GM19452 (cell line): ENCODE results near the gene SCD.
"Not testable (repeated sequence)": the region's sequence is repeated elsewhere in the genome, so short reads cannot be mapped to it uniquely, and the experiment has no call there.

ENCODE experiments used
- ATAC-seq: cut with Tn5 transposase; IDR thresholded peaks from one replicate; pipeline ENCODE4 v1.9.1; 2021; ENCODE audit not compliant: unreplicated experiment

Gene SCD

GRCh38 chr10:100346765-100347567 is at the start of gene SCD:
SCD (plus strand) TSS chr10:100347233; CDS start chr10:100347505, 272 bp downstream.
- ATAC-seq = peak; percentile 86

GRCh38 chr10:100297242-100297641 is 49.8 kb upstream of the SCD start:
- ATAC-seq = no peak

- not testable (repeated sequence) for ATAC-seq
These were observed 45.9 kb upstream of the SCD start for GRCh38 chr10:100301123-100301522.

GRCh38 chr10:100303724-100304319 is 43.2 kb upstream of the SCD start:
- no peak for ATAC-seq

- no peak for ATAC-seq
These were observed 42.6 kb upstream of the SCD start for GRCh38 chr10:100304414-100304813.

- ATAC-seq = no peak
These were observed 40.2 kb upstream of the SCD start for GRCh38 chr10:100306861-100307260.

GRCh38 chr10:100307684-100308083 is 39.3 kb upstream of the SCD start:
- no peak for ATAC-seq

- no peak for ATAC-seq
These were observed 35.7 kb upstream of the SCD start for GRCh38 chr10:100311298-100311697.

GRCh38 chr10:100315615-100316014 is 31.4 kb upstream of the SCD start:
- no peak for ATAC-seq

- no peak for ATAC-seq
These were observed 28.8 kb upstream of the SCD start for GRCh38 chr10:100318207-100318606.

GRCh38 chr10:100319707-100320402 is 27.2 kb upstream of the SCD start:
- ATAC-seq = no peak

GRCh38 chr10:100325158-100325557 is 21.9 kb upstream of the SCD start:
- no peak for ATAC-seq

- peak; percentile 98 for ATAC-seq
These were observed 19.9 kb upstream of the SCD start for GRCh38 chr10:100327007-100327717.

GRCh38 chr10:100327718-100328009 is 19.4 kb upstream of the SCD start:
- ATAC-seq = no peak

- no peak for ATAC-seq
These were observed 18.8 kb upstream of the SCD start for GRCh38 chr10:100328198-100328597.

- no peak for ATAC-seq
These were observed 17.0 kb upstream of the SCD start, which contains the start of gene PKD2L1 for GRCh38 chr10:100330079-100330478. PKD2L1 (minus strand) TSS chr10:100330228; CDS start chr10:100330103, 125 bp downstream.

- ATAC-seq = no peak
These were observed 13.9 kb upstream of the SCD start for GRCh38 chr10:100333106-100333505.

- no peak for ATAC-seq
These were observed 13.2 kb upstream of the SCD start for GRCh38 chr10:100333661-100334440.

GRCh38 chr10:100334762-100335161 is 12.3 kb upstream of the SCD start:
- no peak for ATAC-seq

- no peak for ATAC-seq
These were observed 8.5 kb upstream of the SCD start for GRCh38 chr10:100338434-100339036.
